GM21576 (cell line): ENCODE measurements around the gene TGM5.
A peak's percentile ranks its signal among the peaks of the same experiment; 100 is the strongest.
"Not testable (repeated sequence)": the region's sequence is repeated elsewhere in the genome, so short reads cannot be mapped to it uniquely, and the experiment has no call there.

ENCODE experiments used
- ATAC-seq: cut with Tn5 transposase; IDR thresholded peaks from one replicate; pipeline ENCODE4 v1.9.1; 2021; ENCODE audit warnings: mild to moderate bottlenecking, moderate library complexity; ENCODE audit not compliant: unreplicated experiment

TGM5 gene

GRCh38 chr15:43275740-43276562 is 9.2 kb upstream of the TGM5 start:
- no peak for ATAC-seq

- ATAC-seq, result no peak
These were observed 7.4 kb upstream of the TGM5 start for GRCh38 chr15:43274136-43274535.

GRCh38 chr15:43273243-43273642 is 6.5 kb upstream of the TGM5 start:
- ATAC-seq, result no peak

- ATAC-seq, result not testable (repeated sequence)
These were observed 5.2 kb upstream of the TGM5 start for GRCh38 chr15:43271908-43272307.

- ATAC-seq, result no peak
These were observed 4.1 kb upstream of the TGM5 start for GRCh38 chr15:43270676-43271306.

- ATAC-seq, result no peak
These were observed 3.5 kb upstream of the TGM5 start for GRCh38 chr15:43270113-43270665.

- no peak for ATAC-seq
These were observed 1.7 kb upstream of the TGM5 start for GRCh38 chr15:43268111-43269105.

GRCh38 chr15:43267439-43267838 is 711 bp upstream of the TGM5 start:
- no peak for ATAC-seq

- ATAC-seq, result no peak
These were observed 342 bp downstream of the TGM5 start for GRCh38 chr15:43266386-43266785.

- no peak for ATAC-seq
These were observed 6.6 kb downstream of the TGM5 start for GRCh38 chr15:43260011-43260615.

- ATAC-seq, result no peak
These were observed 7.9 kb downstream of the TGM5 start for GRCh38 chr15:43258781-43259180.

GRCh38 chr15:43256341-43256740 is 10.4 kb downstream of the TGM5 start:
- no peak for ATAC-seq

- no peak for ATAC-seq
These were observed 11.4 kb downstream of the TGM5 start for GRCh38 chr15:43255376-43255775.

GRCh38 chr15:43253431-43254403 is 13.0 kb downstream of the TGM5 start:
- peak; percentile 42 for ATAC-seq

- no peak for ATAC-seq
These were observed 14.9 kb downstream of the TGM5 start for GRCh38 chr15:43251871-43252250.

- ATAC-seq, result no peak
These were observed 15.4 kb downstream of the TGM5 start for GRCh38 chr15:43251185-43251870.

GRCh38 chr15:43250785-43251184 is 15.9 kb downstream of the TGM5 start:
- no peak for ATAC-seq

GRCh38 chr15:43249699-43250203 is 17.0 kb downstream of the TGM5 start:
- peak; percentile 43 for ATAC-seq

GRCh38 chr15:43249236-43249635 is 17.5 kb downstream of the TGM5 start:
- peak; percentile 3 for ATAC-seq
